MM.1S (cell line): ENCODE measurements around the gene LCE1D.

Experiments
- DNase-seq: peaks from one replicate; pipeline ENCODE4 v3.0.0-alpha.2; 2015
- H2AFZ ChIP-seq: fragments of 300-600 bp; sonication (generic); 2 replicates; pipeline ENCODE4 v1.6.0; 2016; ENCODE audit warnings: antibody characterized with exemption, low read length
- H3F3A ChIP-seq: fragments of 300-600 bp; sonication (generic); 2 replicates; pipeline ENCODE4 v1.6.1; 2016; ENCODE audit warnings: mild to moderate bottlenecking, antibody characterized with exemption, low read length, moderate library complexity, mixed read lengths; ENCODE audit not compliant: insufficient read depth
- H3K27ac ChIP-seq: fragments of 300-600 bp; sonication (generic); 2 replicates; pipeline ENCODE4 v1.5.1; 2016; ENCODE audit warnings: mild to moderate bottlenecking, low read length
- H3K27me3 ChIP-seq: fragments of 300-600 bp; sonication (generic); replicated peaks from 2 replicates; pipeline ENCODE4 v1.6.0; 2016; ENCODE audit warnings: low read length; ENCODE audit not compliant: insufficient read depth
- H3K36me3 ChIP-seq: fragments of 300-600 bp; sonication (generic); replicated peaks from 2 replicates; pipeline ENCODE4 v1.6.1; 2016; ENCODE audit warnings: mild to moderate bottlenecking, low read length, mixed read lengths; ENCODE audit not compliant: insufficient read depth
- H3K4me1 ChIP-seq: fragments of 300-600 bp; sonication (generic); 2 replicates; pipeline ENCODE4 v1.6.1; 2016; ENCODE audit warnings: low read length, mixed read lengths
- H3K4me2 ChIP-seq: fragments of 300-600 bp; sonication (generic); 2 replicates; pipeline ENCODE4 v1.6.0; 2016; ENCODE audit warnings: low read depth, low read length
- H3K4me3 ChIP-seq: fragments of 300-600 bp; sonication (generic); 2 replicates; pipeline ENCODE4 v1.5.1; 2016; ENCODE audit warnings: low read length, mixed read lengths
- H3K79me2 ChIP-seq: fragments of 300-600 bp; sonication (generic); 2 replicates; pipeline ENCODE4 v1.6.1; 2016; ENCODE audit warnings: mixed run types, low read length, mixed read lengths
- H3K9ac ChIP-seq: fragments of 300-600 bp; sonication (generic); 2 replicates; pipeline ENCODE4 v1.6.1; 2016; ENCODE audit warnings: low read length, mixed read lengths
- H3K9me2 ChIP-seq: fragments of 300-600 bp; sonication (generic); replicated peaks from 2 replicates; pipeline ENCODE4 v1.6.1; 2016; ENCODE audit warnings: mild to moderate bottlenecking, low read length, mixed read lengths; ENCODE audit not compliant: insufficient read depth
- H3K9me3 ChIP-seq: fragments of 300-600 bp; sonication (generic); replicated peaks from 2 replicates; pipeline ENCODE4 v1.6.1; 2016; ENCODE audit warnings: mild to moderate bottlenecking, low read length, mixed read lengths; ENCODE audit not compliant: insufficient read depth
- H4K20me1 ChIP-seq: fragments of 300-600 bp; sonication (generic); 2 replicates; pipeline ENCODE4 v1.6.1; 2016; ENCODE audit warnings: mild to moderate bottlenecking, low read length, moderate library complexity, mixed read lengths; ENCODE audit not compliant: insufficient read depth
- CTCF ChIP-seq: fragments of 300-600 bp; sonication (generic); IDR thresholded peaks from 2 replicates; pipeline ENCODE4 v1.5.1; 2016; ENCODE audit warnings: antibody characterized with exemption, low read length, mixed read lengths
- EZH2 ChIP-seq: fragments of 300-600 bp; sonication (generic); optimal IDR thresholded peaks from 2 replicates; pipeline ENCODE3; 2017; ENCODE audit warnings: low read depth, mild to moderate bottlenecking, antibody characterized with exemption, low read length, mixed read lengths
- EZH2phosphoT487 ChIP-seq: fragments of 300-600 bp; sonication (generic); IDR thresholded peaks from 2 replicates; pipeline ENCODE4 v1.6.1; 2018; ENCODE audit warnings: antibody characterized with exemption, low read length

The LCE1D gene

GRCh38 chr1:152806576-152806975, 10.1 kb downstream of the LCE1D start, which contains the start of gene LCE1C:
LCE1C (minus strand) TSS chr1:152806651; CDS start chr1:152805478, 1,173 bp downstream.
- H3K36me3 ChIP-seq: no peaks in the 10 kb centered on the region
- H4K20me1 ChIP-seq: no peaks in the 10 kb centered on the region
- no peaks in the 10 kb centered on the region for H3K9me2 ChIP-seq
- H3K4me1 ChIP-seq: no peaks in the 10 kb centered on the region
- H3K4me2 ChIP-seq: no peak within 1 kb of the TSS
- no peaks in the 10 kb centered on the region for H3K9me3 ChIP-seq
- no peaks in the 10 kb centered on the region for H3F3A ChIP-seq
- H3K4me3 ChIP-seq: no peak within 1 kb of the TSS
- H2AFZ ChIP-seq: no peak within 1 kb of the TSS
- no peak within 1 kb of the TSS for H3K9ac ChIP-seq
- no peak for DNase-seq
- H3K27me3 ChIP-seq: no peaks in the 10 kb centered on the region
- TF ChIP-seq CTCF: no peak
- TF ChIP-seq EZH2phosphoT487: no peak
- TF ChIP-seq EZH2: no peak
- H3K79me2 ChIP-seq: no peaks in the 10 kb centered on the region
- H3K27ac ChIP-seq: no peak within 1 kb of the TSS

- Histone ChIP-seq H3K27me3 (no peaks in the 10 kb centered on the region), H3K9me2 (no peaks in the 10 kb centered on the region), H3K9me3 (no peaks in the 10 kb centered on the region), H3K9ac (no peak overlapping the region), H3F3A (no peaks in the 10 kb centered on the region), H3K79me2 (no peaks in the 10 kb centered on the region), H4K20me1 (no peaks in the 10 kb centered on the region), H2AFZ (no peak overlapping the region), H3K36me3 (no peaks in the 10 kb centered on the region), H3K4me2 (no peak overlapping the region), H3K4me1 (no peaks in the 10 kb centered on the region), H3K27ac (no peak overlapping the region), H3K4me3 (no peak overlapping the region)
- no peak for DNase-seq
- no peak for TF ChIP-seq EZH2phosphoT487
- no peak for TF ChIP-seq EZH2
- TF ChIP-seq CTCF: no peak
Observed at GRCh38 chr1:152811050-152811449, 14.5 kb downstream of the LCE1D start.

GRCh38 chr1:152811671-152812070, 15.2 kb downstream of the LCE1D start, which contains the start of gene LCE1B:
LCE1B (plus strand) TSS chr1:152811971; CDS start chr1:152812447, 476 bp downstream.
- Histone ChIP-seq H3K79me2 (no peaks in the 10 kb centered on the region), H3K36me3 (no peaks in the 10 kb centered on the region), H3K9me3 (no peaks in the 10 kb centered on the region), H3K4me2 (no peak within 1 kb of the TSS), H3K9ac (no peak within 1 kb of the TSS), H3K4me3 (no peak within 1 kb of the TSS), H3K27me3 (no peaks in the 10 kb centered on the region), H3K4me1 (no peaks in the 10 kb centered on the region), H2AFZ (no peak within 1 kb of the TSS), H3K9me2 (no peaks in the 10 kb centered on the region), H3F3A (no peaks in the 10 kb centered on the region), H3K27ac (no peak within 1 kb of the TSS), H4K20me1 (no peaks in the 10 kb centered on the region)
- no peak for TF ChIP-seq EZH2phosphoT487
- TF ChIP-seq EZH2: no peak
- TF ChIP-seq CTCF: no peak
- no peak for DNase-seq
